ENCODE data around the gene CDH18.

The CDH18 gene

DNA sequence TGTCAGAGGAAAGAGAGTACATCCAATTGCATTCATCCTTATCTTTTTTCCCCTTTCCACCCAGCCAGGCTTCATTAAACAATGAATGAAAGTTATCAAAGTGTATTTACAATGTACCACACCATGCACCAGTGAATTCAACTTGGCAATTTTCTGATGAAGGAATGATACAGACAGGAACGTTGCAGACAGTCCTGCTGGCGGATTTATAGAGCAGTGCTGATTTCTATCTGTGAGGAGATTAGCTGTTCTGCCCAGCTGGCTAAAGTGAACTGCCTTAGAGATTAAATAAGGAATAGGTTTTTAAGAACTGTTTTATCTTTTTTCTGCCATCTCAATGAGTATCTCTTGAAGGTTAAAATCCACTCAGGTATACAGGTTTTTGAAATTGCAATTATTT, 403.9 kb downstream of the CDH18 start:
- DNase-seq (ENCODE audit: low read depth), result no peak

DNA sequence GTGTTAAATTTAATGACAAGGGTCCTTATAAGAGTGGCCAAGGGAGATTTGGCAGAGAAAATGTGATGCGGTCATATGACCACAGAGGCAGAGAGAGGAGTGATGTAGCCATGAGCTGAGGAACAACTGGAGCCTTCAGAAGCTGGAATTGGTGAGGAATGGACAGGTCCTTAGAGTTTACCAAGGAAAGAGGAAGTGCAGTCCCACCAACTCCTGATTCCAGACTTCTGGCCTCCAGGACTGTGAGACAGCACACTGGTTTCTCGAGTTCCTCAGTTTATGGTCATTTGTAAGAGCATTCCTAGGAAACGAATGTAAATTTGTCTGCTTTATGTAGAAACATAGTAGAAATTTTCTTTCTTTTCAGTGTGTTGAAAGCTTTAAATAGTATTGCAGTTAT, 410.1 kb downstream of the CDH18 start:
- DNase-seq (ENCODE audit: low read depth), result no peak

DNA sequence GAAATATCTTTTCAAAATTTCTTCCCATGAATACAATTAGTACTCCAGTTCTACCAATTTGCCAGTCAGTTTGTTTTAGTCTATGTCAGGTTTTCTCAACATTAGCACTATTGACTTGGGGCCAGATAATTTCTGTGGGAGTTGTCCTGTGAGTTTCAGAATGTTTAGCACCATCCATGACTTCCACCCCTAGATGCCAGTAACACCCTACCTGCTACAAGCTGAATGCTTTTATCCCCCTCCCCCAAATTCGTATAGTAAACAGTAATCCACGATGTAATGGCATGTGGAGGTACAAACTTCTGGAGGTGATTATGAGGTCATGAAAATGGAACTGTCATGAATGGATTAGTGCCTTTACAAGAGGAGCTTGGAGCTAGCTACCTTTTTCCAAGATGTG, 420.0 kb downstream of the CDH18 start:
- no peak for DNase-seq (ENCODE audit: low read depth)

DNA sequence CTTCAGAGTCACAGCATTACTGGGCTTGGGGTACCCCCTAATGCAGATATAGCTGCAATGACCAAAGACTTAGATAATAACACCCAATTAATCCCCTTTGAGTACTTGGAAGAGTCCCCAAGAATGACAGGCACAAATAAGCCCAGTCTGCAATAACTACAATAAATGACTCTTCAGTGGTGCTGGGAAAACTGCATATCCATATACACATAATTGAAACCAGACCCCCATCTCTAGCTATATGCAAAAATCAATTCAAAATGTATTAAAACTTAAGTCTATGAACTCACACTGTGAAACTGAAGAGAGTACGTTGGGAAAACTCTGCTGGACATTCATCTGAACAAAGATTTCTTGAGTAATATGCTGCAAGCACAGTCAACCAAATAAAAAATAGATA, 422.5 kb downstream of the CDH18 start:
- DNase-seq (ENCODE audit: low read depth), result no peak

DNA sequence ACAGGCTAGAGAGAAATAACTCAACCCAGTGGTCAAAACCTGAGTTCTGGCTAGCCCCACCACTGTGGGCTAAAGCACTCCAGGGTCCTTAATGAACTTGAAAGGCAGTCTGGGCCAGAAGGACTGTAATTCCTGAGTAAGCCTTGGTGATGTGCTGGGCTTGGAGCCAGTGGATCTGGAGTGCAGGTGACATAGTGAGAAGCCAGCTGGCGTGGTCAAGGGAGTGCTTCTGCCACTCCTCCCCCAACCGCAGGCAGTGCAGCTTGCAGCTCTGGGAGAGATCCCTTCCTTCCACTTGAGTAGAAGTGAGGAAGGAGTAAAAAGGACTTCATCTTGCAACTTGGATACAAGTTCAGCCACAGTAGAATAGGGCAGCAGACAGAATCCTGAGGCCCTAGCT, 424.0 kb downstream of the CDH18 start:
- DNase-seq (ENCODE audit: low read depth), result no peak

DNA sequence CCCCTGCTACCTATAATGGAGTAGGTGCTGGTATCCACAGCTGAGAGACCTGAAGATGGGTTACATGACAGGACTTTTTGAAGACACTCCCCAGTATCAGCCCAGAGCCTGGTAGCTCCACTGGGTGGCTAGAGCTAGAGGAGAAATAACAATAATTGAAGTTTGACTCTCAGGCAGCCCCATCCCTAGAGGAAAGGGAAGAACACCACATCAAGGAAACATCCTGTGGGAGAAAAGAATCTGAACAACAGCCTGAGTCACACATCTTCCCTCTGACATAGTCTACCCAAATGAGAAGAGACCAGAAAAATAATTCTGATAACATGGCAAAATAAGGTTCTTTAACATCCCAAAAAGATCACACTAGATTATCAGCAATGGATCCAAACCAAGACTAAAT, 432.1 kb downstream of the CDH18 start:
- DNase-seq (ENCODE audit: low read depth), result no peak

DNA sequence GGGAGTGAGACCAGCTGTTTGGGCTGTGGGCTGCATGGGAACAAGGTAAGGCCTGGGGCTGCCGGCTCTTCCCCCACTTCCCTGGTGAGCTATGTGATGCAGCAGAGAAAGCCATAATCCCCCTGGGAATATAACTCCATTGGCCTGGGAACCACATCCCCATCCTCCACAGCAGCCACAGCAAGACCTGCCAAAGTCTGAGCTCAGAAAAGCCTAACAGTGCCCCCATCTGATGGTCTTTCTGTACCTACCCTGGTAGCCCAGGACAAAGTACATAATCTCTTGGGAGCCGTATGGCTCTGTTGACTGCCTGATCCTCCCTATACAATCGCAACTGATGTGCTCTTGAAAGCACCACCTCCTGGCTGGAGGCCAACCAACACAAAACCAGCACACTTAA, 432.6 kb downstream of the CDH18 start:
- no peak for DNase-seq (ENCODE audit: low read depth)

DNA sequence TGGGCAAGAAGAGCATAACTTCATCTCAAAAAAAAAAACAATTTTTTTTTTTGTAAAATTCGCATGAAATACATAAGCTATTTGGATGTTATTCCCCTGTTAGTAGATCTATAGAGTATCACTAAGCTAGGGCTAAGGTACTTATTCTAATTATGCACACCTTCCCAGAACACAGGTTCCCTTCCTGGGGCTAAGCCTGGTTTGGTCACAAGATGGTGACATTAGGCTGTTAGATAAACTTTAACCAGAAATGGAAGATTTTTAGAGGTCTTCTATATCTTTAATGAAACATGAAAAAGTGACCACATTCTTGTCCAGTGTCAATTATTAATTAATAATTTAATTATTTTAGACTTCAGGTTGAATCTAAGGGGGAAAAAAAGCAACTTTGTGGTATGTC, 433.5 kb downstream of the CDH18 start:
- DNase-seq (ENCODE audit: low read depth), result no peak

DNA sequence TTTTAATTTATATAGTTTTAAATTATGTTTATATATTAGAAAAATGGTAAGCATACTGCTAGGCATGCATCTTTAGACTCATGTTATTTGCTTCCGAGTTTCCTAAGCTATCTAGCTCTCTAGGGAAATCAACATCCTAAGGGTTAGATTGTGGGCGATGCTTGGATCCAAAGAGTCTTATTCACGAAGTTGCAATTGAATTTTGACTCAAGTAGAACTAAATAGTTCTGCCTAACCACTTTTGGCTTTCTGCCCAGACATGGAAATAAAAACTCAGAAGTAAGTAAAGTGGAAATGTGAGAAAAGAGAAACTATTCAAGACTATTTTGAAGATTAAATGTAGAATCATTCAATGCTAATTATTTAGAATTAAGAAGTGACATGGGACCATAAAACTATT, 440.4 kb downstream of the CDH18 start:
- peak; percentile 8 for DNase-seq (ENCODE audit: low read depth)

DNA sequence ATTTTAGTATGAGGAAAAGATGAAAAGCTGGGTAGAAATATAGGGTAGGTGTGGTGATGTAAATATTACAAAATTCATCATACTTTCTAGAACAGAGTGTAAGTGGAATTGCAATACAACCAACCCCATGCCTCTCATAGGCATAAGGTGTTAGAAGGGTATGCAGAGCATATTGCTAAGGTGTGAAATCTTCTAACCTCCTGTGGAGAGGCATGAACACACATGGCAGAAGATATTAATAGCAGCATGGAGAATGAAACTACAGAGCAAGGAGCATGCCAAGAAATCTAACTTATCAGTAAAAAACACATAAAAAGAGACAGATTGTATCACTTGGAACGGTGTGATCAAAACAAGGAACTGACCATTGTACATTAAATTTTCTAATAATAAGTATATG, 441.5 kb downstream of the CDH18 start:
- no peak for DNase-seq (ENCODE audit: low read depth)

DNA sequence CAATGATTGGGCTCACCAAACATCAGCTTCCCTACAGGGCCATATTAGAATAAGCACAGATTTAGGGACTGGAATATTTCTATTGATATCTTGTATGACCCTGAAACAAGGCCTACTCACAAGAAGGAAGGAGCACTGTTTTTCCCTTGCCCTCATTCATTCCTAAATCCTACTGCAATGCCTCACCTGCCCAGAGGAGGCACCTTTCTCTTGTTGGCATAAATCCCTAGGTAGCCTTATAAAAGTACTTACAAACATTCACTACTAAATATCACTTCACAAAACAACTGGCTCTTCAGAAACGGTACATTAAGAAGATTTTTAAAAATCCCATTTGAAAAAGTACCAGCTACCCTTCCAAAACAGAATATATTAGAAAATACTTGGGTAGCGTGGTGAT, 449.4 kb downstream of the CDH18 start:
- DNase-seq (ENCODE audit: low read depth), result no peak

DNA sequence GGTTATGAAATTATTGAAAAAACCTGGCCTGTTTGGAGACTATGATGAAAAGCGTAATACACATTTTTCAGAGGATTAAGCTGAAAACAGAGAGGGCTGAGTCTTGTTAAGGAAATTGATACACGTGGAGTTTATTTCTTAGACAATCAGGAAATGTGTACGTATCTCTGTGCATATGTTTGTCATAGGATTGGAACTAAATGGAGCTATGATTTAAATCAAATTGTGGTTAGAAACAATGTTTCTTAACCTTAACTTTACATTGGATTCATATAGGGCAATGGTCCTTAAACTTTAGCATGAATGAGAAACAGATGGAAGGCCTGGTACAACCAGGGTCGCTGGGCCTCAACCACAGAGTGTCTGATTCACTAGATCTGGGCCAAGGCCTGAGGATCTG, 451.6 kb downstream of the CDH18 start:
- DNase-seq (ENCODE audit: low read depth), result no peak

DNA sequence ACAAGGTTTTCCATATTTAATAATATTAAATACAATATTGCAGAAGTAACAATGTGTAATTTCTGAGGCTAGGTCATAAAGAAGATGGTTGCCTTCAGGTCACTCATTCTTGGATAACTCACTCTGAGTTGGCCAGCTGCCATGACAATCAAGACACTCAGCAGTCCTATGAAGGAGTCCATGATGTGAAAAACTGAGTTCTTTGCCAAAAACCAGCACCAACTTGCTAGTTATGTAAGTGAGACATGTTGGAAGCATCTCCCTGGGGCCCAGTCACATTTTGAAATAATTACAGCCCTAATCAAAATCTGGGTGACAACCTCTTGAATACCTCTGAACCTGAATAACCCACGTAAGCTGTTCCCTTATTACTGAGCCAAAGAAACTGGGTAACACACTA, 453.2 kb downstream of the CDH18 start:
- no peak for DNase-seq (ENCODE audit: low read depth)

DNA sequence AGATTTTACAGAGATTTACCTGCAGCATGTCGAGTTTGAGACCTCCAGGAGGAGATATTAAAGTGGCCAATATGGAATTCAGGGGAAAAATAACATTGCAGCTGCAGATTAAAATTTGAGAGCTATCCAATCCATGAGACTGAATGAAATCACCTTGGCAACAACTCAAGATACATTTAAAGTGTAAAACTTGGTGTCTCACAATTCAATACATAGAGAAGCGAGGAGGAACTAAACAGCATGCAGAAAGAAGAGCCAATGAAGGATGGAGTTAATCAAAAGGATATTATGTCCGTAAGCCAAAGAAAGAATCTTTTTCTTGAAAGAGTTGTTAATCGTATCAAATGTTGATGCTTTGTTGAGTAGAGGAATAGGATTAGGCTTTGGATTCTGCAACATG, 455.1 kb downstream of the CDH18 start:
- DNase-seq (ENCODE audit: low read depth), result no peak

DNA sequence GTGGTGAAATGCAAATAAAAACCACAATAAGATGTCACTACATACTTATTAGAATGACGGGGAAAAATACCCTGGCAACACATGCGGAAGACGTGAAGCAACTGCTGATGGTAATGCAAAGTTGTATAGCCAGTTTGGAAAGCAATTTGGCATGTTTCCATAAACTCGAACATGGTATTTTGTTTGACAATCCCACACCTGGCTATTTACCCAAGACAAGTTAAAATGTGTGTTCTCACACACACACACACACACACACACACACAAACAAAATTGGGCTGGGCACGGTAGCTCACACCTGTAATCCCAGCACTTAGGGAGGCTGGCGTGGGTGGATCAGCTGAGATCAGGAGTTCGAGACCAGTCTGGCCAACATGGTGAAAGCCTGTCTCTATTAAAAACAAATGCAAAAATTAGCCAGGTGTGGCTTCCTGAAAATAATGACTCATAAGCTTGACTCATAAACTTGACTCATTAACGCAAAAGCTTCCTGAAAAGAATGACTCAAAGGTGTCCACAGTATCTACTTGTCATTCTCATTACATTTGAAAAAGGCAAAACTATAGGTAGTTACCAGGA, 456.5 kb downstream of the CDH18 start:
- no peak for DNase-seq (ENCODE audit: low read depth)

DNA sequence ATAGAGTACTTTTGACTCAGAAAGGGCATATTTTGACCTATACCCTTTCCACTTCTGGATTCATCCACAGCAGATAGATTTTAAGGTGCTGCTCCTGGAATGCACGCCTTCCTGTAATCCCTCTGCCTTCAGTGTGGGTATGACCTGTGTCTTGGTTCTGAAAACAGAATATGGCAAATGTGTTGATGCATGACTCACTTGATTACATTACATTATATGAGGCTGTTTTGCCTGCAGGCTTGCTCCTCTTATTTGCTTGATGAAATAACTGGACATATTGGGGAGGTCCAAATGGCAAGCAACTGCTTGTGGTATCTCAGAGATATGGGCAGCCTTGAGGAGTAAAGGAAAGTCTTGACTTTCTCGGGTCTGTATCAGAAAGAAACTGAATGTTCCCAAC, 468.6 kb downstream of the CDH18 start:
- DNase-seq (ENCODE audit: low read depth), result no peak

DNA sequence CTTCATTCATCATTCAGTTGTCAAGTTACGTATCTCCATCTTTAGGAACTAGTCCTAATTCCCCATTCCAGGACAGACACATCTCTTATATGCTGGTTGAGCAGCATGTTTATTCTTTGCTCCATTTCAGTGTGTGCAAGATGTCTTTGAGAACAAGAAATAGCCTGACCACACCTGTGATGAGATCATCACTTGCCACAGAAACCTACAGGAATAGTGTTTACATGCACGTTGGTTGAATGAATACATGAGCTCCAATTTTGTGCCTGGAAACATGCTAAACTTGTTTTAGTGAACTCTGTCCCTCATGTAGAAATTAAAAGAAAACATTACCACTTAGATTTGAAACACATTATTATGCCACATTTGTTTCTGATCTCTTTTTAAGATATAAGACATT, 489.1 kb downstream of the CDH18 start:
- no peak for DNase-seq (ENCODE audit: low read depth)

DNA sequence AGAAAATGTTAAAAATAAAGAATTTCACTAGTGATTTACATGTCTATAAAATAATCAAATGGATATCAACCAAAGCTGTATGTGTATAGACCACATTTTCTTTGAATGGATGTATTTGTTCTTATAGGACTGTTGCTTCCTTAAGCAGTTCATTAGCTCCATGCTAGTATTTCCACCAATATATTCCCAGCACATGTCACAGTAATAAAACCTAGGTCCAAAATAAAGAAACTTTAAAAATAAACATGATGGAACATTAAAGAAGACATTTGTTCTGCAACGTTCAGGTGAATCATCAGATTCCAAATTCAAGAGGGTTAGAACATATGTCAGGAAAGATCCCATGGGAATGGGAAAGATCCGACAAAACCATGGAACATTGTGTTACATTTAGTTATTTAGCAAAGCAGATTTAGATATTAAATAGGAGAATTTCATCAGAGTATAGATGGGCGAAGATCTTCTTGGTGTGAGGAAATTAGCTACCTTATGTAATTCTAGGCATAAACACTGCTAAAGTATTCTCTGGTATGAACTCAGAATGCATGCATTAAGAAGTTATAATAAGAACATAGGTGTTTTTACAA, 490.7 kb downstream of the CDH18 start:
- no peak for DNase-seq (ENCODE audit: low read depth)

DNA sequence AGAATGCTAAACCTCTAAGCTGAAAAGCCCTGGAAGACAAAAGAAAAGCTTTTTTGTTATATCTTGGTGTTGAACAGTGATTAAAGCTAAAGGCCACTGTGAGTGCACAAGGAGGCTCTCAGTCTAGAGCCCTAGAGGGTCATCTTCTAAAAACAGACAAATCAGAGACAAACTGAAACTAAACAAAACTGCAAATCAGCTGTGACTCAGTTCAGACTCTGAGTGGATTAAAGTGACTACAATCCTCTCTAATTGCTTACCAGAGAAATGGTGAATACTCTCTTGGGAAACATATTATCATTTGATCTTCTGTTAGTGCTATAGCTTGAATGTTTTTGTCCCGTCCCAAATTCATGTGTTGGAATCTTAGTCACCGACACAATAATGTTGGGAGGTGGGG, 491.9 kb downstream of the CDH18 start:
- DNase-seq (ENCODE audit: low read depth), result no peak

DNA sequence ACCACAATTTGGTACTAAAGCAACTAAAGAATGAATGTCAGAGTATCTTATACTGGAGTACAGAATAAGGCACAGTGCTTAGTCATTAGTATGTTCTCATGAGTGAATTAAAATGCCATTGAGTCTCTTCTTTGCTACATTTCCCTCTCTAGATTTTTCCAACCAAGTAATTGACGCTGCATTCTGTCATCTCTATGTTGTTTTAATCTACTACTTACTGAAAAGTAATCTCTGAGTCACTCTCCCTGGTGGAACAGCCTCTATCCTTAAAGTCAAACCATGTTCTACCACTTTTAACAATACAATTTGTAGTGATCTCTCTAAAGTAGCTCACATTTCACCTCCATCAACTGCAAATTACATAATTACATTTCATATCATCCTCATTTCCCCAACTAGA, 495.1 kb downstream of the CDH18 start:
- DNase-seq (ENCODE audit: low read depth), result no peak

DNA sequence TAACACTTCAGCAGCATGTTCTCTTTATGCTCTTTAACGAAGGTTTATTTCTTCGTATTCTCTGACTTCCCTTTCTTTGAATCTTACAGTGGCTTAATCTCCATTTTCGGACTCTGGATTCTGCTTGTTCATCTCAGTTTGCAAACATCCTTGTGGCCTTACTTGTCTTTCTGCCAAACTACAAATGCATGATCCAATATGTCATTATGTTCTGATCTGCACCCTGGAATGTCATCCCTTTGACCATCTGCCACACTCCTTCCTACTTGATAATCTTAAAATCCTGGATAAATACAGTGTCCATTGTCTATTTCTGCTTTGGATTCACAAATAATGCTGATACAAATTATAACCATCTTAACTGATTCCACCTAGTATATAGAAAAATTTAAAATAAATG, 499.2 kb downstream of the CDH18 start:
- DNase-seq (ENCODE audit: low read depth), result no peak

DNA sequence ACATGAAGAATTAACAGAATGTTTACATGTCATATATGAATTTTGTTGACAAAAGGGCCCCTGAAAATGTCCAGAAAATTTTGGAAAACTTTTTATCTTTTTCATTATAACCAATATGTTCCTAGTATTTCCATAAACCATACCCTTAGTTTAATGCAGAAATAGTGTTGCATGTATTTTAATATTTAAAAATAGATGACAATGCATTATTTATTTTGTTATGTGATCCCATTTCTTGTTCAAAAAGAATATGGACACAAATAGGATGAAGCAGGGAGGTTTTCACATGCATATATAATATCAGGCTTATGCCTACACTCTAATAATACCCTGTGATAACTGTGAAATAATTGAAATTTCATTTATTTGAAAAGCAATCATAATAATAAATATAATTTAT, 500.5 kb downstream of the CDH18 start:
- no peak for DNase-seq (ENCODE audit: low read depth)

DNA sequence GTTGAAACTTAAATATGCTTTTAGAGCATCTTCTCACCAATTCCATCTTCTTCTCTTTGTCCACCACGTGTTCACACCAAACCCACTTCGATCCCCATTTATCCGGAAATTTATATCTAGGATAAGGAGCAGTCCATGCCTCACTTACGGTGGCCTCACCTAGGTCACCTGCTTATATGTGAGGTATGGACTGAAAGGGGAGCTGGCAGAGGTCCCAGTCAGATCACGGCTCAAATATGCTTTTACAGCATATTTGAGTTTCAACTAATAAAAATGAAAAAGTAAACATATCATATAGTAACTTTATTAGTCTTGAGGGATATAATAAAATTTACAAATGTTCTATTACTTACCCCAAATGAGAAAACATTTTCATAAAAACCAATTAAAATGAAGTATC, 508.4 kb downstream of the CDH18 start:
- DNase-seq (ENCODE audit: low read depth), result no peak

DNA sequence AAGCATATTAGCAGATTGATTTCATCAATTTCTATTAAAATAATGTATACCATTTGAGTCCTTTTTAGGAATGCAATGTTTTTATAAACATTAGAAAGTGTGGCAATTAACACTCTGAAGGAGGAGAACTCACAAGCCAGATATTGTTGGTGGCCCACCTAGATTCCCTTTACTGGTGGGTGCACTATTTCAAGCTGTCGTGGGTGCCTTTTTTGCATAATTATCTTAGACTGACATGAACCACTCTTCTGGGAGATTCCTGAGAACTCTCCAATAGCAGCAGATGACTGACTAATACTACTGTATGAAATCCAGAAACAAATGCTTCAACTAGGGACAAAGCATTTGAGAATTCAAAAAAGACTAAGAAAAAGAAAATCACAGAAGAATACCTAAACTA, 526.0 kb downstream of the CDH18 start:
- DNase-seq (ENCODE audit: low read depth), result no peak

DNA sequence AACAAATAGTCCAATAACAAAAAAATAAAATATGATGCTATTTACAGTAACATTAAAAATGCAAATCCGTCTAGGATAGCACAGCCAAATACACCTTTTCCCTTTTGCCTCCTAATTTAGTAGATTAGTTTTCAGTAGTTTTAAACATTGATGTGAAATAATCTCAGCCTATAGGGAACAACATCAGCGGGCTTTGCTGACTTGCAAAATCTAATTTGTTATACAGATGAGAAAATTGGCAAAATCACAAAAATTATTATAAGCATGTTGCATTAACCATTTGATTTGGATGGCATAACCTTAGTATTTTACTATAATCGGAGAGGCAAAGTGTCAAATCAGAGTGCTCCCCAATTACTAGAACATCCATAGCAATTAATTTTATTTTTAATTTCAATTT, 563.5 kb downstream of the CDH18 start:
- DNase-seq (ENCODE audit: low read depth), result no peak

All from EH (cell line).